Loucy (cell line): ENCODE data around the gene GALNT12.

Experiments used
- H2AFZ ChIP-seq: fragments of 200-600 bp; sonication (generic); 2 replicates; pipeline ENCODE4 v1.6.0; 2016; ENCODE audit warnings: antibody characterized with exemption, mild to moderate bottlenecking, low read length, moderate library complexity
- H3F3A ChIP-seq: fragments of 200-600 bp; 2 replicates; pipeline ENCODE4 v1.6.0; 2016; ENCODE audit warnings: antibody characterized with exemption, low read depth, mild to moderate bottlenecking
- H3K27me3 ChIP-seq: fragments of 200-600 bp; sonication (generic); 2 replicates; pipeline ENCODE4 v1.6.1; 2014; ENCODE audit warnings: low read length, mild to moderate bottlenecking; ENCODE audit not compliant: insufficient read depth, poor library complexity, severe bottlenecking
- H3K36me3 ChIP-seq: fragments of 200-600 bp; sonication (generic); 2 replicates; pipeline ENCODE4 v1.6.1; 2016; ENCODE audit warnings: low read length; ENCODE audit not compliant: insufficient read depth
- H3K4me1 ChIP-seq: fragments of 200-600 bp; sonication (generic); 2 replicates; pipeline ENCODE4 v1.5.1; 2014; ENCODE audit warnings: low read length, mild to moderate bottlenecking; ENCODE audit not compliant: insufficient read depth, poor library complexity, severe bottlenecking
- H3K4me2 ChIP-seq: fragments of 200-600 bp; sonication (generic); 2 replicates; pipeline ENCODE4 v1.6.0; 2014; ENCODE audit warnings: antibody characterized with exemption, low read length, low read depth, mild to moderate bottlenecking; ENCODE audit not compliant: poor library complexity, severe bottlenecking
- H3K4me3 ChIP-seq: fragments of 200-600 bp; sonication (generic); 2 replicates; pipeline ENCODE4 v1.5.1; 2014; ENCODE audit warnings: low read length, mild to moderate bottlenecking, mixed read lengths; ENCODE audit not compliant: poor library complexity, severe bottlenecking
- H3K79me2 ChIP-seq: fragments of 200-600 bp; sonication (generic); 2 replicates; pipeline ENCODE4 v1.6.1; 2014; ENCODE audit warnings: low read length; ENCODE audit not compliant: insufficient read depth
- H3K9ac ChIP-seq: fragments of 200-600 bp; sonication (generic); 2 replicates; pipeline ENCODE4 v1.6.0; 2014; ENCODE audit warnings: mild to moderate bottlenecking, low read depth, low read length, moderate library complexity; ENCODE audit not compliant: poor library complexity, severe bottlenecking
- H3K9me2 ChIP-seq: fragments of 200-600 bp; sonication (generic); replicated peaks from 2 replicates; pipeline ENCODE4 v1.6.1; 2016; ENCODE audit warnings: low read depth, low read length, mixed read lengths
- H3K9me3 ChIP-seq: fragments of 200-600 bp; sonication (generic); 2 replicates; pipeline ENCODE4 v1.6.1; 2014; ENCODE audit warnings: mild to moderate bottlenecking, antibody characterized with exemption, low read length, low read depth; ENCODE audit not compliant: insufficient read depth
- H4K20me1 ChIP-seq: fragments of 200-600 bp; sonication (generic); 2 replicates; pipeline ENCODE4 v1.6.0; 2014; ENCODE audit warnings: antibody characterized with exemption, low read length, mild to moderate bottlenecking; ENCODE audit not compliant: insufficient read depth, poor library complexity, severe bottlenecking
- EZH2phosphoT487 ChIP-seq: fragments of 200-600 bp; IDR thresholded peaks from 2 replicates; pipeline ENCODE4 v1.6.1; 2018; ENCODE audit warnings: antibody characterized with exemption, mild to moderate bottlenecking, moderate library complexity, borderline replicate concordance
- TF ChIP-seq, protein P1 (sequence below): fragments of 200-600 bp; sonication (generic); conservative IDR thresholded peaks from 2 replicates; pipeline ENCODE4 v1.5.1; 2014; ENCODE audit warnings: mild to moderate bottlenecking, antibody characterized with exemption, low read length

Gene GALNT12

GRCh38 chr9:98852961-98853360, 45.5 kb downstream of the GALNT12 start:
- no peak overlapping the region for H3K4me3 ChIP-seq
- no peaks in the 10 kb centered on the region for H4K20me1 ChIP-seq
- H3K9me2 ChIP-seq = no peaks in the 10 kb centered on the region
- H3K9me3 ChIP-seq = no peaks in the 10 kb centered on the region
- H3F3A ChIP-seq = no peaks in the 10 kb centered on the region
- H3K27me3 ChIP-seq = no peaks in the 10 kb centered on the region
- H3K4me1 ChIP-seq = no peaks in the 10 kb centered on the region
- H3K36me3 ChIP-seq = no peaks in the 10 kb centered on the region
- TF ChIP-seq, protein P1, sequence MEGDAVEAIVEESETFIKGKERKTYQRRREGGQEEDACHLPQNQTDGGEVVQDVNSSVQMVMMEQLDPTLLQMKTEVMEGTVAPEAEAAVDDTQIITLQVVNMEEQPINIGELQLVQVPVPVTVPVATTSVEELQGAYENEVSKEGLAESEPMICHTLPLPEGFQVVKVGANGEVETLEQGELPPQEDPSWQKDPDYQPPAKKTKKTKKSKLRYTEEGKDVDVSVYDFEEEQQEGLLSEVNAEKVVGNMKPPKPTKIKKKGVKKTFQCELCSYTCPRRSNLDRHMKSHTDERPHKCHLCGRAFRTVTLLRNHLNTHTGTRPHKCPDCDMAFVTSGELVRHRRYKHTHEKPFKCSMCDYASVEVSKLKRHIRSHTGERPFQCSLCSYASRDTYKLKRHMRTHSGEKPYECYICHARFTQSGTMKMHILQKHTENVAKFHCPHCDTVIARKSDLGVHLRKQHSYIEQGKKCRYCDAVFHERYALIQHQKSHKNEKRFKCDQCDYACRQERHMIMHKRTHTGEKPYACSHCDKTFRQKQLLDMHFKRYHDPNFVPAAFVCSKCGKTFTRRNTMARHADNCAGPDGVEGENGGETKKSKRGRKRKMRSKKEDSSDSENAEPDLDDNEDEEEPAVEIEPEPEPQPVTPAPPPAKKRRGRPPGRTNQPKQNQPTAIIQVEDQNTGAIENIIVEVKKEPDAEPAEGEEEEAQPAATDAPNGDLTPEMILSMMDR = no peak
- no peak for TF ChIP-seq EZH2phosphoT487
- no peak overlapping the region for H2AFZ ChIP-seq
- H3K9ac ChIP-seq = no peak overlapping the region
- H3K79me2 ChIP-seq = no peaks in the 10 kb centered on the region
- H3K4me2 ChIP-seq = no peak overlapping the region

DNA sequence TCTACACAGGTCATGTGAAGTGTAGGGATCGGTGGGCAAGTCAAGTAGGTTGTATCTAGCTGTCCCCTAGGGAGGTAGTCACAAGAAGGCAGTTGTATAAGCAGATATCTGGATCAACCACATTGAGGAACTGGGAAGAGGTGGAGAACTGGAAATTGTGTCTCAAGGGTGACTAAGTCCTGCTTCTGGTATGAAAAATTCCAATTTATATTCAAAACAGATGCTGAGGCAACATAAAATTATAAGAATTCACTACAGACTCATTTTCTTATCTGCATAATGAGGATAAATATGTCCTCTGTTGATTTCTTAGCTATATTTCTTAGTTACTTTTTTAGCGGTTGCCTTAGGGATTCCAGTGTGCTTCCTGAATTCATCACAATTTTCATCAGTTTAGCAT, 46.8 kb downstream of the GALNT12 start:
- H3K9ac ChIP-seq = no peak overlapping the region
- no peaks in the 10 kb centered on the region for H3K79me2 ChIP-seq
- no peaks in the 10 kb centered on the region for H4K20me1 ChIP-seq
- no peaks in the 10 kb centered on the region for H3K9me2 ChIP-seq
- no peak overlapping the region for H3K4me3 ChIP-seq
- no peaks in the 10 kb centered on the region for H3K4me1 ChIP-seq
- H3F3A ChIP-seq = no peaks in the 10 kb centered on the region
- H3K9me3 ChIP-seq = no peaks in the 10 kb centered on the region
- H3K36me3 ChIP-seq = no peaks in the 10 kb centered on the region
- H2AFZ ChIP-seq = no peak overlapping the region
- no peaks in the 10 kb centered on the region for H3K27me3 ChIP-seq
- no peak overlapping the region for H3K4me2 ChIP-seq
- no peak for TF ChIP-seq EZH2phosphoT487
- TF ChIP-seq, protein P1 = no peak

DNA sequence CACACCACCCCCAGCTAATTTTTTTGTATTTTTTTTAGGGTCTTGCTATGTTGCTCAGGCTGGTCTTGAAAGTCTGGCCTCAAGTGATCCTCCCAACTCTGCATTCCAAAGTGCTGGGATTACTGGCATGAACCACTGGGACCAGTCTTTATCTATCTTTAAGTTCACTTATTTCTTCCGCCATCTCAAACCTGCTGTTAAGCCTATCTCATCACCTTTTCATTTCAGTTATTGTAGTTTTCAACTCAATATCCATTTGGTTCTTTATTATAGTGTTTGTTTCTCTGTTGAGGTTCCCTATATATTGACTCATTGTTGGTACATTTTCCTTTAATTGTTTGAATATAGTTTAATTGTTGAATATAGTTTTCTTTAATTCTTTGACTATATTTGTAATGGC, 48.1 kb downstream of the GALNT12 start:
- Histone ChIP-seq H2AFZ (no peak overlapping the region), H3K9me3 (no peaks in the 10 kb centered on the region), H3K79me2 (no peaks in the 10 kb centered on the region), H3K4me1 (no peaks in the 10 kb centered on the region), H3K36me3 (no peaks in the 10 kb centered on the region), H3K4me2 (no peak overlapping the region), H3K9ac (no peak overlapping the region), H4K20me1 (no peaks in the 10 kb centered on the region), H3K4me3 (no peak overlapping the region), H3K27me3 (no peaks in the 10 kb centered on the region), H3F3A (no peaks in the 10 kb centered on the region), H3K9me2 (no peaks in the 10 kb centered on the region)
- no peak for TF ChIP-seq EZH2phosphoT487
- TF ChIP-seq, protein P1 = no peak
